Measurements from ENCODE around the gene PALLD.

The PALLD gene

DNA sequence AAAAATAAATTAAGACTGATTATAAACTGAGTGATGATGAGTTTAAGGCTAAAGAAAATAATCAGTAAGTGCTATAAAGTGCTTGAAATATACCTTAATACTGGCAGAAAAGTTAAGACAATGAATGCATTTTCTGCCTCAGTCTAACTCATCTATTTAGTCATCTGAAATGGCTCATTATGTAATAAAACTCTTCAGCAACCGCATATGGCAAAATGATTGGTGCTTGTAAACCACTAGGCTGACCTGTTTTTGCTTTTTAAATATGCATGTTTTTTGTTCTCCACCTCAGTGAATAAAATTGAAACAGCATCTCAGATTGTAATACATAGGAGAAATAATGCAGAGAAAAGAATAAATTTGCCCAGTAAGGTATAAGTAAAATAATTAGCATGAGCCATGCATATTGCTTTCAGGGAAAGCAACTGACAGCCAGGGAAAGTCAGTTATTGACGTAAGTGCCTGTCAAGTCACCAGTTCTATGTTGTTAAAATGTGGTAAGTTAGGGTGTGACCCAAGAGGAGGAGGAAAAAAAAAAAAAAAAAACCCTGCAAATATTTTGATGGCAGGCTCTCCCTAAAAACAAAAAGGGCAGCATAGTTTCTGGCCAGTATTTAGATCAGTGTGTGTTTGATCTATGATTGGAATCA is 167.5 kb downstream of the PALLD start:
- Mint-ChIP-seq H3K4me1 (peaks cover 0 to 2% of the 10 kb centered on the region in 2 donors), H3K4me3 (no peak overlapping the region), H3K27me3 (peaks cover 6 to 10% of the 10 kb centered on the region in 2 donors), H3K9me3 (no peaks in the 10 kb centered on the region), H3K27ac (no peak overlapping the region), H3K36me3 (no peaks in the 10 kb centered on the region)
- ATAC-seq (replicated peaks) (no peak), DNase-seq (no peak)

DNA sequence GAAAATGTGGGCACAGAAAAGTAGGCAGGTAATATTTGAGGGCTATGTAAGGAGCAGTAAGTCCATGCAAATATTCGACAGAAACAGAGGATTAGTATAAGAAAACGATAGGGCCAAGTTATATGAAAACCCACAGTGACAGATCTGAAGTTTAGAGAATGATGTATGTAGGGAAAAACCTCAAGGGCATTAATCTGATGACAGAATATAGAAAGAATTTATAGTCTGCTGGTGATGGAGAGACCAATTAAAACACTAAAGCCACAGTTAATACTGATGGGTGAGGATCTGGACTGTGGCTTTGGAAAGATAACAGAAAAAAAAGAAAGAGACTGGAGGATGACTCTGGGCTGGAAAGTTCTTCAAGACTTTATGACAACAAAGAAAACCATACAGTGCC is 169.7 kb downstream of the PALLD start:
- Mint-ChIP-seq H3K9me3 (no peaks in the 10 kb centered on the region), H3K27ac (no peak overlapping the region), H3K27me3 (peaks cover 6 to 10% of the 10 kb centered on the region in 2 donors), H3K4me1 (peaks cover 0 to 2% of the 10 kb centered on the region in 2 donors), H3K36me3 (no peaks in the 10 kb centered on the region), H3K4me3 (no peak overlapping the region)
- no peak for DNase-seq
- ATAC-seq (replicated peaks): no peak

DNA sequence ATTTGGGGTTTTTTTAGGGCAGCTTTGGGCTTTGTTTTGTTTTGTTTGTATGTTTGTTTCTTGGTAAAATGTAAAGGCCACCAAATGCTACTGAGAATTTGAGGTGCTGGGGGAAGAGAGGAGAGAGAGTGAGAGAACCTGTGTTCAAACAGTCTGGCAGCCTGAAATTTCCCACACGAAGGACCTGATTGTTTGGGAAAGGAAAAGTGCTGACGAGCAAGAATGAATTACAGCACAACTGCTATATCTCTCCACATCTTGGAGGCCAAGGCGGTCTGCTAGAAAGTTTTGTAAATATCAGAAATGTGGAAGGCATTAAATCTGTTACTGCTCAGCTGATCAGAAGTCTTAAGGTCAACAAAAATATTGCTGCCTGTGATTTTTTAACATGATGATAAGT is 170.5 kb downstream of the PALLD start:
- no peak for ATAC-seq (replicated peaks)

DNA sequence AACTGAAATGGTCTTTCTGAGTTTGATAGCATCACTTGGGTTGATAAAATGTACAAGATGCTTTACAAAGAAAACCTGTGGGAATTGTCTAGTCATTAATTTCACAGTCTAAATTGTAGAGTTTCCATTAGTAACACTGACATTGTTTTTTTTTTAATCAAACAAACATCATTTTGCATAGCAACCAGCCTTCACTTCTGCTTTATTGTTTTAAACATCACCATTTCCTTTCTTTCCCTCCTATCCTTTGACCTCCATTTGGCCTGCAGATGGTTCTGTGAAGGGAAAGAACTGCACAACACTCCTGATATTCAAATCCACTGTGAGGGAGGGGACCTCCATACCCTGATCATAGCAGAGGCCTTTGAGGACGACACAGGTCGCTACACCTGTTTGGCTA is 171.1 kb downstream of the PALLD start:
- Mint-ChIP-seq H3K9me3 (no peaks in the 10 kb centered on the region), H3K27ac (no peak overlapping the region), H3K27me3 (peaks cover 6 to 9% of the 10 kb centered on the region in 2 donors), H3K36me3 (no peaks in the 10 kb centered on the region), H3K4me3 (no peak overlapping the region), H3K4me1 (peaks cover 0 to 2% of the 10 kb centered on the region in 2 donors)
- DNase-seq: no peak
- ATAC-seq (replicated peaks): no peak

More for the DNA sequence above, 170.5 kb downstream of the PALLD start:
- DNase-seq: no peak
- H3K27ac Mint-ChIP-seq: no peak overlapping the region
- peaks cover 0 to 2% of the 10 kb centered on the region in 2 donors for H3K4me1 Mint-ChIP-seq
- H3K9me3 Mint-ChIP-seq: no peaks in the 10 kb centered on the region
- H3K36me3 Mint-ChIP-seq: no peaks in the 10 kb centered on the region
- peaks cover 6 to 10% of the 10 kb centered on the region in 2 donors for H3K27me3 Mint-ChIP-seq
- no peak overlapping the region for H3K4me3 Mint-ChIP-seq

DNA sequence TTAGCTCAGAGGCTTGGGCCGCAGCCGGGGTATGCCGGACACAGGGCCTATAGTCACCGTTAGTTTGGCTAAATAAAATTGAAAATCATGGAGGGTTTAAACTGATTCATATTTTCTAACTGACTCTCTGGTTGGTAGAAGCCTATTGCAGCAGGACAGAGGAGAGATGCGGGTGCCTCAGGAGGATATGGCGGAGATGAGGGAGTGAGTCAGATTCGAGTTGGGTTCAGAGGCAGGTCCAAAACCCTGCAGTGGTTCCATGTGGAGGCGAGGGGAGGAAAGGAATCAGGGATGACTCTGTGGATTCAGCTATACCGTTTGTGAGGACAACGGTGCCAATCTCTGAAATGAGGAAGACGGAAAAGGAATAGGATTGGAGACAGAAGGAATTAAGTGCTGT is 176.6 kb downstream of the PALLD start:
- Mint-ChIP-seq H3K4me3 (no peak overlapping the region), H3K4me1 (no peaks in the 10 kb centered on the region), H3K36me3 (no peaks in the 10 kb centered on the region), H3K27me3 (peaks cover 10 to 15% of the 10 kb centered on the region in 2 donors), H3K27ac (no peak overlapping the region), H3K9me3 (no peaks in the 10 kb centered on the region)
- DNase-seq (no peak), ATAC-seq (replicated peaks) (no peak)

DNA sequence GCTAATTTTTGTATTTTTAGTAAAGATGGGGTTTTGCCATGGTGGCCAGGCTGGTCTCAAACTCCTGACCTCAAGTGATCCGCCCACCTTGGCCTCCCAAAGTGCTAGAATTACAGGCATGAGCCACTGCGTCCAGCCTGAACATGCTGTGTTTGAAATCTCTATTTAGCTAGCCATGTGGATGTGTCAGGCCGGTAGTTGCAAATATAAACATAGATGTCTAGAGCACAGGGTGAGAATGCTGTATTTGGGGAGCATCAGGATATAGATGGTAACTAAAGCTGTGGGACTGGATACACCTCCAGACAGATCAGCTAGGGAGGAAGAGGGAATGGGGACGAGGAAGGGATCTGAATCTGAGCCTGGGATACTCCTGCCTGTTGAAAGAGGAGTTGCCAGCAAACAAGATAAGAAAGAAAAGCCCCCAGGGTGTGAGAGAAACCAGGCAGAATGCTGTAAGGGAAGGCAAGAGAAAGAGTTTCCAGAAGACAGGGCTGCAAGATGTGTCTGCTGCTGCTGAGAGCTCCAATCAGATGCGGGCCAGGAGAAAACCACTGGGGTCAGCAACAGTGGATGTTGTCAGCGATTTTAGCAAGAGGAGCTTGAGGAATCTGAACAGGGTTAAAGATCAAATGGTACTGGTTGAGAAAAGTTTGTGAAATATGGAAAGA is 177.4 kb downstream of the PALLD start:
- Mint-ChIP-seq H3K4me1 (no peaks in the 10 kb centered on the region), H3K4me3 (no peak overlapping the region), H3K27me3 (peaks cover 10 to 18% of the 10 kb centered on the region in 2 donors), H3K9me3 (no peaks in the 10 kb centered on the region), H3K27ac (no peak overlapping the region), H3K36me3 (no peaks in the 10 kb centered on the region)
- DNase-seq (no peak), ATAC-seq (replicated peaks) (no peak)

DNA sequence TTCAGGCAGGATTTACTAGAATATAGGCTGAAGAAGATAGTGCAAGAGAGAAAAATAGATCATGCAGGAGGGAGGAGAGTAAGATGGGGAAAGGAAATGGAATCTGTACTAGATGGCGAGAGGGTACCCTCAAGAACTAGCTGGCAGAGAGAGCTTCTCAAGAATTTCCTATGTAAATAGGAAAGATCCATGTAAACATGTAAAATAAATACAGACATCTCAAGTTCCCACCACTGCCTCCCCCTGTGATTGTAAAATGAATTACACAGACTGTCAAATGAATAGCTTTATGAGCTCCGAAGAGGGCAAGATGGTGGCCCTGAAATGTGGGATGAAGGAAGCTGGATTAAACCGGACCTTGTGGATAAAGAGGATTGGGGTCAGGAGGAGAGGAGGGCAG is 178.0 kb downstream of the PALLD start:
- H3K4me3 Mint-ChIP-seq: no peak overlapping the region

DNA sequence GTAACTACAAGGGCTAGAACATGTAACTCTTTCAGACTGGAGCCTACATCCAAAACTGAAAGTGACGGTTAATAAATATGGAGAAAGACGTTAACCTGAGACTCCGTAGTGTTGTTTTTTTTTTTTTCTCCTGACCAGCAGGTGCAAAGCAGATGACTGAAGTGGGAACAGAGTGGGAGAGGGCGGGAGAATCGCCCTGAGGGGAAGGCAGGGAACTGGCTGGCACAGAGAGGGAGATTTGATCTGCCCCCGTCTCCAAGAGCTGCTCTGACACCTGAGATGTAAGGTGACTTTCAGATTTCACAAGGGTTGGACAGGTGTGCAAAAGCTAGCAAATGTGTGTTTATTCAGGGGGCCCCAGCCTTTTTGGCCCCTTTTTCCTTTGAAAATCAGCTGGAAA is 180.2 kb downstream of the PALLD start:
- ATAC-seq (replicated peaks): no peak
- no peaks in the 10 kb centered on the region for H3K4me1 Mint-ChIP-seq
- H3K27me3 Mint-ChIP-seq: peaks cover 10 to 18% of the 10 kb centered on the region in 2 donors
- no peak overlapping the region for H3K27ac Mint-ChIP-seq
- no peaks in the 10 kb centered on the region for H3K36me3 Mint-ChIP-seq
- DNase-seq: no peak
- no peak overlapping the region for H3K4me3 Mint-ChIP-seq
- no peaks in the 10 kb centered on the region for H3K9me3 Mint-ChIP-seq

More for the DNA sequence above, 178.0 kb downstream of the PALLD start:
- no peaks in the 10 kb centered on the region for H3K9me3 Mint-ChIP-seq
- no peaks in the 10 kb centered on the region for H3K4me1 Mint-ChIP-seq
- H3K36me3 Mint-ChIP-seq: no peaks in the 10 kb centered on the region
- ATAC-seq (replicated peaks) (no peak), DNase-seq (no peak)
- no peak overlapping the region for H3K27ac Mint-ChIP-seq
- peaks cover 10 to 18% of the 10 kb centered on the region in 2 donors for H3K27me3 Mint-ChIP-seq

DNA sequence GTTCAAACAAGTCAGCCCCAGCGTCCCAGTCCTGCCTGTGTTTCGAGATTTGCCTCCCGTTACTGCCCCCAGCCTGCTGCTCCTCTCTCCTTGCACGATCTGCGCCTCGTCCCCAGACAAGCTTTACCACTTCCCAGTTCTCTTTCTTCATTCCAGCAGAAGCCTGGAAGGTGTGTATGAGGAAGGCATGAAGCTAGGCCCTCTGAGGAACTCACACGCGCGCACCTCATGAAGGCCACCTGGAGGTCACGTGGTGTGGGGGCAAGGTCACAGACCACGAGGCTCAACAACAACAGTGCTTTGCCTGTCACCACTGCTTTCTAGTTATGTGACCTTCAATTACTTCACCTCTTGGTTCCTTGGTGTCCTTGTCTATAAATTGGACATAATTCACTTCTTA is 181.0 kb downstream of the PALLD start:
- Mint-ChIP-seq H3K4me3 (no peak overlapping the region), H3K4me1 (peaks cover 0 to under 1% of the 10 kb centered on the region in 2 donors), H3K9me3 (no peaks in the 10 kb centered on the region), H3K27ac (no peak overlapping the region), H3K36me3 (no peaks in the 10 kb centered on the region), H3K27me3 (peaks cover 10 to 18% of the 10 kb centered on the region in 2 donors)
- ATAC-seq (replicated peaks) (no peak), DNase-seq (no peak)

DNA sequence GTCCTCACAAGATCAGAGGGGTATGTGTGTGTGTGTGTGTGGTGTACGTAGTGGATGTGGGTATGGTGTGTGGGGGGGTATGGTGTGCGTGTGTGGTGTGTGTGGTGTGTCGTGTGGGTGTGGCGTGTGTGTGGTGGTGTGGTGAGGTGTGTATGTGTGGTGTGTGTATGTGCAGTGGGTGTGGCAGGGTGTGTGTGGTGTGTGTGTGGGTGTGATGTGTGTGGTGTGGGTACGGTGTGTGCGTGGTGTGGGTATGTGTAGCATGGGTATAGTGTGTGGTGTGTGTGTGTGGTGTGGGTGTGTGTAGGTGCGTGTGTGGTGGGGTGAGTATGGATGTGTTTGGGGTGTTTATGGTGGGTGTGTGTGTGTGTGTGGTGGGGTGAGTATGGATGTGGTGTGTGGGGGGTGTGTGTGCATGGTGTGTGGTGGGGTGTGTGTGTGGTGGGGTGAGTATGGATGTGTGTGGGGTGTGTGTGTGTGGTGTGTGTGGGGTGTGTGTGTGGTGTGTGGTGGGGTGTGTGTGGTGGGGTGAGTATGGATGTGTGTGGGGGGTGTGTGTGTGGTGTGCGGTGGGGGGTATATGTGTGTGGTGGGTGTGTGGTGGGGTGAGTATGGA is 182.0 kb downstream of the PALLD start:
- Mint-ChIP-seq H3K36me3 (no peaks in the 10 kb centered on the region), H3K4me1 (peaks cover 0 to 6% of the 10 kb centered on the region in 2 donors), H3K27ac (no peak overlapping the region), H3K27me3 (peaks cover 10 to 18% of the 10 kb centered on the region in 2 donors), H3K4me3 (no peak overlapping the region), H3K9me3 (no peaks in the 10 kb centered on the region)
- ATAC-seq (replicated peaks) (no peak), DNase-seq (no peak)

DNA sequence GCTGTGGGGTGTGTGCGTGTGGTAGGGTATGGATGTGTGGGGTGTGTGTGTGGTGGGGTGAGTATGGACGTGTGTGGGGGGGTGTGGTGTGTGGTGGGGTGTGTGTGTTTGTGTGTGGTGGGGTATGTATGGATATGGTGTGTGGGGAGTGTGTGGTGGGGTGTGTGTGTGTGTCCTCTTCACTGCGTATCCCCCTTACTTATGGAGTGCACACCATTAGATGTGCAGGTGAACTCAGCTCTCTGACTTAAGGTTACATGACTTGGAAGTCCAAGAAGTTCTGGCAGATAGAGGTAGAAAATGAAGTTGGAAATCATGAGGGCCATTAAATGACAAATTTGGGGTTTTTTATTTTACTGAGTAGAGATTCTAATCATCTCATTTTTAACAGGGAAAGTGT is 182.5 kb downstream of the PALLD start:
- H3K4me3 Mint-ChIP-seq: no peak overlapping the region
- DNase-seq: no peak

DNA sequence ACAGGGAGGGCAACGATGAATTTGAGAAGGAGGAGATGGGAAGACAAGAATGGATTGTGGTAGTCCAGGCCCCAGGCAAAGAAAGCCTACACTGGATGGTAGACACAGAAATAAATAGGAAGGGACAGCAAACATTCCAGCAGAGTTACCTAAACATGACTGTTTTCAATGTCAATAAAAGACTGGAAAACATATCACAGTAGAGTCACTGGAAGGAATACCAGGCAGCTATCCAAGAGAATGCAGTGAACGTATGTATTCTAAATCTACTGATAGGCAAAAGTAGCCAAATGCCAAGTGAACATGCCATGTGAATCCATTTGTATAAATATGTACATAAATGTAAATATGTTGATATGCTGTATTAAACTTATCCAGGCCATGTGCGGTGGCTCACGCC is 183.0 kb downstream of the PALLD start:
- no peak overlapping the region for H3K4me3 Mint-ChIP-seq

More for the DNA sequence above, 182.5 kb downstream of the PALLD start:
- Mint-ChIP-seq H3K27ac (no peak overlapping the region), H3K27me3 (peaks cover 10 to 18% of the 10 kb centered on the region in 2 donors), H3K4me1 (peaks cover 0 to 6% of the 10 kb centered on the region in 2 donors), H3K9me3 (no peaks in the 10 kb centered on the region), H3K36me3 (no peaks in the 10 kb centered on the region)
- no peak for ATAC-seq (replicated peaks)

DNA sequence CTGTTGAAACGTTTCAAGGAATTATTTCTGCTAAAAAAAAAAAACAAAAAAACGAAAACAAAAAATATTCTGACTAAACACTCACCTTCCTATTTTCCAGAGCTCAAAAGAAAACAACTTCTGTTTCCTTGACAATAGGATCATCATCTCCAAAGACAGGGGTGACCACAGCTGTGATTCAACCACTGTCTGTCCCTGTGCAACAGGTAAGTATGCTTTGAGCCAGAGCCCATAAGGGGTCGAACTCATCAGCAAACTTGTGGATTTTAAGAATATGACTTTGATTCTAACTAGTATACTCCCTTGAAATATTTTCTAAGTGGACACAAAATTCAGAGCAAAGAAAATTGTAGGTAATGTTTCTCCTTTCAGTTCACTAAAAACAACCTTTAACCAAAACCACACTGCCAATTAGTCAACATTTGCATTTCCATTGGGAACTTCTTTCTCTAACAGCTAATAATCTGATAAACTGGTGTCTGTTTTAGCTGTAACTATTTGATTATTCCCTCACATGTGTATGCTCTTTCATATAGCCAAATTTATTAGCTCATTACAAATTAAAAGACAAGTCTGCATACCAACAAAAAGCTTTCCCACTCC is 186.1 kb downstream of the PALLD start:
- DNase-seq: no peak
- ATAC-seq (replicated peaks): no peak
- Mint-ChIP-seq H3K4me1 (peaks cover 3 to 15% of the 10 kb centered on the region in 2 donors), H3K27me3 (peaks cover 1 to 7% of the 10 kb centered on the region in 2 donors), H3K36me3 (no peaks in the 10 kb centered on the region), H3K9me3 (peaks cover 0 to 4% of the 10 kb centered on the region in 2 donors), H3K27ac (peak overlapping the region; percentile 59), H3K4me3 (no peak overlapping the region)

More for the DNA sequence above, 183.0 kb downstream of the PALLD start:
- Mint-ChIP-seq H3K27me3 (peaks cover 10 to 18% of the 10 kb centered on the region in 2 donors), H3K36me3 (no peaks in the 10 kb centered on the region), H3K27ac (no peak overlapping the region), H3K9me3 (no peaks in the 10 kb centered on the region), H3K4me1 (peaks cover 0 to 7% of the 10 kb centered on the region in 2 donors)
- no peak for ATAC-seq (replicated peaks)
- no peak for DNase-seq

DNA sequence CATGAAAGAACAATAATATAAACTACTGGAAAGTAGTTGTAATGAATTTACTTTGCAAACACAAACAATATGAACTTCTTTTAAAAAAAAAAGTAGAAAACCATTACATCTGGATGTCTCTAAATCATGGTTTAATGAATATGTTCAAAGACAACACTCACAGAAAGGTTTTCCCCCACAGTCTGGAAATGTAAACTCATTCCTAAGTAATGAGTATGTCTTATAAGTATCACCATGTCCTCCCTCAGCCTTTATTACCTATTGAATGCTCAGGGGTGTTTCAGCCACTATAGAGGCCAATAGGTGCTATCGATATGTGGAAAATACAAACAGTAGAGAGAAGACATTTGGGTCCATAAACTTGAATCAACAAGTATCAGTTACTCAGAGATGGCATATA is 186.7 kb downstream of the PALLD start:
- H3K4me1 Mint-ChIP-seq: peaks cover 3 to 15% of the 10 kb centered on the region in 2 donors
- H3K27me3 Mint-ChIP-seq: peaks cover 0 to 2% of the 10 kb centered on the region in 2 donors
- ATAC-seq (replicated peaks): no peak
- no peak overlapping the region for H3K4me3 Mint-ChIP-seq
- peaks cover 0 to 4% of the 10 kb centered on the region in 2 donors for H3K9me3 Mint-ChIP-seq
- H3K36me3 Mint-ChIP-seq: no peaks in the 10 kb centered on the region
- DNase-seq: no peak
- H3K27ac Mint-ChIP-seq: peak overlapping the region; percentile 59
